Parathyroid adenoma (tissue), 2 donors: ENCODE measurements around the gene CIROP.

ENCODE experiments used
- H2AFZ ChIP-seq: fragments of 300-600 bp; sonication (generic); one replicate; pipeline ENCODE4 v1.7.0; 2017; ENCODE audit warnings: antibody characterized with exemption, mild to moderate bottlenecking
- H3K27ac ChIP-seq: fragments of 300-600 bp; sonication (generic); one replicate; pipeline ENCODE4 v1.7.0; 2017
- H3K27me3 ChIP-seq: fragments of 300-600 bp; sonication (generic); one replicate; pipeline ENCODE4 v1.7.0; 2017; ENCODE audit warnings: low read length; ENCODE audit not compliant: control insufficient read depth, insufficient read depth
- H3K36me3 ChIP-seq: fragments of 300-600 bp; sonication (generic); one replicate; pipeline ENCODE4 v1.7.0; 2017; ENCODE audit warnings: low read length; ENCODE audit not compliant: control insufficient read depth, insufficient read depth
- H3K4me1 ChIP-seq: fragments of 300-600 bp; sonication (generic); one replicate; pipeline ENCODE4 v1.7.0; 2017; ENCODE audit warnings: control low read depth
- H3K4me2 ChIP-seq: fragments of 300-600 bp; sonication (generic); one replicate; pipeline ENCODE4 v1.7.0; 2017; ENCODE audit warnings: low read length
- H3K4me3 ChIP-seq: fragments of 300-600 bp; sonication (generic); one replicate; pipeline ENCODE4 v1.7.0; 2017; ENCODE audit warnings: low read depth, low read length
- H3K79me2 ChIP-seq: fragments of 300-600 bp; sonication (generic); one replicate; pipeline ENCODE4 v1.7.0; 2017; ENCODE audit warnings: control low read depth
- H3K9ac ChIP-seq: fragments of 300-600 bp; sonication (generic); one replicate; pipeline ENCODE4 v1.7.0; 2017; ENCODE audit warnings: mild to moderate bottlenecking
- H3K9me3 ChIP-seq: fragments of 300-600 bp; sonication (generic); one replicate; pipeline ENCODE4 v1.7.0; 2017; ENCODE audit warnings: low read length; ENCODE audit not compliant: control insufficient read depth
- TF ChIP-seq, protein P1 (sequence below): fragments of 300-600 bp; sonication (generic); IDR thresholded peaks from one replicate; pipeline ENCODE4 v1.7.0; 2017; ENCODE audit warnings: antibody characterized with exemption, mild to moderate bottlenecking
- donor health status: primary hyperparathyroidism.

The CIROP gene

GRCh38 chr14:23067847-23068788 is 36.7 kb downstream of the CIROP start:
- Histone ChIP-seq H2AFZ (no peak overlapping the region), H3K79me2 (peaks cover 11% of the 10 kb centered on the region), H3K4me3 (no peak overlapping the region), H3K36me3 (no peaks in the 10 kb centered on the region), H3K4me2 (no peak overlapping the region), H3K9ac (no peak overlapping the region), H3K9me3 (no peaks in the 10 kb centered on the region), H3K27me3 (no peaks in the 10 kb centered on the region), H3K27ac (no peak overlapping the region), H3K4me1 (peaks cover 23% of the 10 kb centered on the region)
- TF ChIP-seq, protein P1, sequence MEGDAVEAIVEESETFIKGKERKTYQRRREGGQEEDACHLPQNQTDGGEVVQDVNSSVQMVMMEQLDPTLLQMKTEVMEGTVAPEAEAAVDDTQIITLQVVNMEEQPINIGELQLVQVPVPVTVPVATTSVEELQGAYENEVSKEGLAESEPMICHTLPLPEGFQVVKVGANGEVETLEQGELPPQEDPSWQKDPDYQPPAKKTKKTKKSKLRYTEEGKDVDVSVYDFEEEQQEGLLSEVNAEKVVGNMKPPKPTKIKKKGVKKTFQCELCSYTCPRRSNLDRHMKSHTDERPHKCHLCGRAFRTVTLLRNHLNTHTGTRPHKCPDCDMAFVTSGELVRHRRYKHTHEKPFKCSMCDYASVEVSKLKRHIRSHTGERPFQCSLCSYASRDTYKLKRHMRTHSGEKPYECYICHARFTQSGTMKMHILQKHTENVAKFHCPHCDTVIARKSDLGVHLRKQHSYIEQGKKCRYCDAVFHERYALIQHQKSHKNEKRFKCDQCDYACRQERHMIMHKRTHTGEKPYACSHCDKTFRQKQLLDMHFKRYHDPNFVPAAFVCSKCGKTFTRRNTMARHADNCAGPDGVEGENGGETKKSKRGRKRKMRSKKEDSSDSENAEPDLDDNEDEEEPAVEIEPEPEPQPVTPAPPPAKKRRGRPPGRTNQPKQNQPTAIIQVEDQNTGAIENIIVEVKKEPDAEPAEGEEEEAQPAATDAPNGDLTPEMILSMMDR: no peak

DNA sequence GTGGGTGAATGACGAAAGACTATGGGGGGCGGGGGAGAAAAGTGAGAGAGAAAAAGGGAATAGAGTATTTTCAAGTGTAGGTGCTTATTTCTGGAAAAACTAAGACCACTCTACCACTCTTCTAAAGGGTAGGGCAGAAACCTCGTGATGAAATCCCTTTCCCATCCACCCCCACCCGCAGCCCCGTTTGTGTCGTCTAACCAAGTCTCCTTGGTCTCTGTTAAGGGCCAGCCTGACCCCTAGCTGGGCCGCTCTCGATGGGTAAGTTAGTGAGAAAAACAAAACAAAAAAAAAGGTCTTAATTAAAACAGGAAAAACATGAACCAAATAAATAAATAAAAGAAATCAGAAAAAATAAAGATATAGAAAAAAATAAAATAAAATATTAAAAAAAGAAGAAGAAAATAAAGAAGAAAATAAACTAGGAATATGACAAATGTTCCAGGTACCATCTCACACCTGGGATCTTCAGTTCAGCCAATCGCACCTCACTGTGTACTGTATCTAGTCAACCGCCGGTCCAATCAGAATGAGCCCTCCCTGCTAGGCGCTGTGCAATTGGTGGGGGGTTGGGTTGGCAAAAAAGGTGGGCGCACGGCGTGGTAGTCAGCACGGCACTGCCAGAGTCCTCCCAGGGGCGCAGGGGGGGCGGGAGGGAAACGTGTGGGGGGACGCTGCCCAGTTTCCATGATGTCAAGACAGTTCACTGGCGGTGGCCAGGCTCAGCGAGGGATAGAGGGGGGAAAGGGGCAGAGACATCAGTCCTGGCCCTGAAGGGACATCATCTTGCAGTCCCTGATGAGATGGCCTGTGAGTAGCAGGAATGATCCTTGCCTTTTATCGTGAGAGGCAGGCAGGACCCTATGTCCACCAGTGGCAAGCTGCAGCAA is 37.7 kb downstream of the CIROP start:
- Histone ChIP-seq H3K27ac (no peak overlapping the region), H3K9me3 (no peaks in the 10 kb centered on the region), H3K4me3 (no peak overlapping the region), H3K36me3 (no peaks in the 10 kb centered on the region), H3K4me1 (peaks cover 17% of the 10 kb centered on the region), H3K27me3 (no peaks in the 10 kb centered on the region), H3K79me2 (peaks cover 11% of the 10 kb centered on the region), H3K4me2 (no peak overlapping the region), H3K9ac (no peak overlapping the region), H2AFZ (no peak overlapping the region)
- TF ChIP-seq, protein P1: no peak

- H3K4me1 ChIP-seq: peaks cover 16% of the 10 kb centered on the region
- H2AFZ ChIP-seq: no peak overlapping the region
- no peaks in the 10 kb centered on the region for H3K36me3 ChIP-seq
- H3K27ac ChIP-seq: no peak overlapping the region
- no peak overlapping the region for H3K9ac ChIP-seq
- H3K9me3 ChIP-seq: no peaks in the 10 kb centered on the region
- no peaks in the 10 kb centered on the region for H3K27me3 ChIP-seq
- H3K4me2 ChIP-seq: no peak overlapping the region
- TF ChIP-seq, protein P1: no peak
- peaks cover 11% of the 10 kb centered on the region for H3K79me2 ChIP-seq
- no peak overlapping the region for H3K4me3 ChIP-seq
Measured at GRCh38 chr14:23066368-23066767, 38.4 kb downstream of the CIROP start.

DNA sequence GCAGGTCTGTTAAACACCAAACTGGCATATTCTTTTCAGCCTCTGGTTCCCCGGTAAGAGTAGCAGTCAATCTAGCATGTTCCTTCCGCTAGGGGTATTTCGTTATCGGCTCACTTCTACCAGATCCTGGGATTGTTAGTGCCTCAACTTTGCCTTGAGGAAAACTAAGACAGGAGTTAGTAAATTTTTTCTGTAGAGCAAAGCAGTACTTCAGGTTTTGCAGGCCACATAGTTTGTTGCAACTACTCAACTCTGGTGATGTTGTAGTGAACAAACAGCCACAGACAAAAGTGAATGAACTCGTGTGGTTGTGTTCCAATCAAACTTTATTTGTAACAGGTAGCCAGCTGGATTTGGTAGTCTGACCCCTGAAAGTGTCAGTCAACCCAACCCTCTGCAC is 41.2 kb downstream of the CIROP start:
- Histone ChIP-seq H3K27me3 (no peaks in the 10 kb centered on the region), H3K4me3 (no peak overlapping the region), H3K36me3 (no peaks in the 10 kb centered on the region), H3K9me3 (no peaks in the 10 kb centered on the region), H3K79me2 (peaks cover 11% of the 10 kb centered on the region), H3K4me2 (no peak overlapping the region), H3K9ac (no peak overlapping the region), H2AFZ (no peak overlapping the region), H3K27ac (no peak overlapping the region), H3K4me1 (peaks cover 6% of the 10 kb centered on the region)
- TF ChIP-seq, protein P1: no peak
